GM18517 (cell line): ENCODE results near the gene DNAI2.
"Not testable (repeated sequence)": the region's sequence is repeated elsewhere in the genome, so short reads cannot be mapped to it uniquely, and the experiment has no call there.

Experiments used
- ATAC-seq: cut with Tn5 transposase; IDR thresholded peaks from one replicate; pipeline ENCODE4 v1.9.1; 2021; ENCODE audit warnings: mild to moderate bottlenecking, moderate library complexity; ENCODE audit not compliant: unreplicated experiment

Gene DNAI2

GRCh38 chr17:74244128-74244527, 29.9 kb upstream of the DNAI2 start:
- no peak for ATAC-seq

- ATAC-seq = no peak
These were observed 29.5 kb upstream of the DNAI2 start for GRCh38 chr17:74244548-74244947.

GRCh38 chr17:74245145-74245831, 28.7 kb upstream of the DNAI2 start:
- no peak for ATAC-seq

GRCh38 chr17:74245871-74246270, 28.2 kb upstream of the DNAI2 start:
- ATAC-seq = no peak

- no peak for ATAC-seq
These were observed 24.3 kb upstream of the DNAI2 start for GRCh38 chr17:74249590-74250270.

- ATAC-seq = no peak
These were observed 23.6 kb upstream of the DNAI2 start for GRCh38 chr17:74250324-74250995.

- no peak for ATAC-seq
These were observed 23.0 kb upstream of the DNAI2 start for GRCh38 chr17:74251051-74251450.

- ATAC-seq = no peak
These were observed 22.5 kb upstream of the DNAI2 start for GRCh38 chr17:74251569-74251968.

GRCh38 chr17:74252211-74252610, 21.8 kb upstream of the DNAI2 start:
- no peak for ATAC-seq

GRCh38 chr17:74253036-74253435, 21.0 kb upstream of the DNAI2 start:
- ATAC-seq = no peak

GRCh38 chr17:74257311-74257710, 16.7 kb upstream of the DNAI2 start:
- ATAC-seq = no peak

- no peak for ATAC-seq
These were observed 14.1 kb upstream of the DNAI2 start for GRCh38 chr17:74259667-74260524.

GRCh38 chr17:74260525-74260850, 13.5 kb upstream of the DNAI2 start:
- no peak for ATAC-seq

GRCh38 chr17:74262601-74263000, 11.4 kb upstream of the DNAI2 start:
- ATAC-seq = no peak

GRCh38 chr17:74267054-74267453, 7.0 kb upstream of the DNAI2 start:
- not testable (repeated sequence) for ATAC-seq

GRCh38 chr17:74267579-74267978, 6.5 kb upstream of the DNAI2 start:
- ATAC-seq = no peak

GRCh38 chr17:74267987-74268499, 6.0 kb upstream of the DNAI2 start:
- no peak for ATAC-seq

GRCh38 chr17:74268558-74268957, 5.5 kb upstream of the DNAI2 start:
- no peak for ATAC-seq

- no peak for ATAC-seq
These were observed 3.7 kb upstream of the DNAI2 start for GRCh38 chr17:74270333-74270732.

GRCh38 chr17:74271281-74271680, 2.8 kb upstream of the DNAI2 start:
- ATAC-seq = no peak

- no peak for ATAC-seq
These were observed 2.0 kb upstream of the DNAI2 start for GRCh38 chr17:74271901-74272561.
